Glomerular visceral epithelial cell (primary cell): ENCODE data around the gene POMGNT2.

Source experiments
- DNase-seq: peaks from one replicate; pipeline ENCODE4 v3.0.0-alpha.2; 2016; ENCODE audit errors: extremely low spot score

The POMGNT2 gene

DNA sequence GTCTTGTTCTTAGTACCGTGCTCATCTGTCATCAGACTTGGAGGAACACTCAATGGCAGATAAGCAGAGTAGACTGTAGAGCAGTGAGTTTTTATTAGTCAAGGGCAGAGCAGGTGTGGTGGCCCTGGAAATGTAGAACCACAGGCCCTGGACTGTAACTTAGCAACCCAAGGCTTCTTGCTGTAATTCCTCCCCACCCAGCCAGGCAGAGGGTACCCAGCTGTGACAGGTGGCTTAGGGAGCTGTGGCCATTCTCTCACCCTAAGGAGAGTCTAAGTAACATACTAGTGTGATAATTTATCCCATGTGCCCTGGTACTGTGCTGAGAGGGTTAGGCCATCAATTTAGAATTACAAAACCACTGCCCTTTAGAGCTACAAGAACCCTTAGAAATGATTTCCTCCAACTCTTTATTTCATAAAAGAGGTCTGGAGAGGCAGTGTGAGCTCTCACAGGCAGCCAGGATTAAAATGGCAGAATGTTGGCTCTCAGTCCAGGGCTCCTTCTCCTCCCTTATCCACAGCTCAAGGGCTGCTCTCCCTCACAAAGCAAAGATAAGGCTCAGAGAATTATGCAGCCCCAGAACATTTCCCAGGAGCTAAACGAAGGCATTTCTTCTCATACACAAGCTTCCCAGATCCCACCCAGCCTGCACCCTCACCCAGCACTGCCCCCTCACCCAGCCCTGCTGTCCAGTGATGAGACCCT is 3.0 kb downstream of the POMGNT2 start:
- no peak for DNase-seq

GRCh38 chr3:43098761-43099160 is 7.1 kb downstream of the POMGNT2 start:
- no peak for DNase-seq

DNA sequence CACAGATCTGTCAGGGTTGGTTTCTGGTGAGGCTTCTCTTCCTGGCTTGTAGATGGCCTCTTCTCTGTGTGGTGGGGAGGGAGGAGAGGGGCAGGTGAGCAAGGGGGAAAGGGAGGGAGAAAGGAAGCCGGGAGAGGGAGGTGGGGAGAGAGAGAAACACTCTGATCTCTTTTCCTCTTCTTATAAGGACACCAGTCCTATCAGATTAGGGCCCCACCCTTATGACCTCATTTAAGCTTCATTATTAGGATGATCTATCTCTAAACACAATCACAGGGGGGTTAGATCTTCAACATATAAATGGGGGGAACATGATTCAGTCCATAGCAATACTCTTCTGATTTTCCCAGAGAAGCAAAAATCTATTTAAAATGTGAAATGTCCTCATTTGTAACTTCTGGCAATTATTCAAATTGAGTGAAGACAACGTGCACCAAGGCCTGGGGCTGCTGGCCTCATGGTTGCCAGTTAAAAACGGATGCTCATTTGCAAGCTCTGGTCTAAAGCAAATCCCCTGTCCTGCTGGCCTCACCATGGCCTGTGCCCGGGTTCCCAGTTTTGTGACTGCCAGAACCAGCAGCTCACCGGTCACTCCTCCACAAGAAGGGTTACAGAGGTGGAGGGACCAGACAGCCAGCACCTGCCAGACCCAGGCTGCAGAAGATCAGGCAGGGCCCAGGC is 8.3 kb downstream of the POMGNT2 start:
- DNase-seq, result no peak

GRCh38 chr3:43096761-43097160 is 9.1 kb downstream of the POMGNT2 start:
- DNase-seq, result no peak

DNA sequence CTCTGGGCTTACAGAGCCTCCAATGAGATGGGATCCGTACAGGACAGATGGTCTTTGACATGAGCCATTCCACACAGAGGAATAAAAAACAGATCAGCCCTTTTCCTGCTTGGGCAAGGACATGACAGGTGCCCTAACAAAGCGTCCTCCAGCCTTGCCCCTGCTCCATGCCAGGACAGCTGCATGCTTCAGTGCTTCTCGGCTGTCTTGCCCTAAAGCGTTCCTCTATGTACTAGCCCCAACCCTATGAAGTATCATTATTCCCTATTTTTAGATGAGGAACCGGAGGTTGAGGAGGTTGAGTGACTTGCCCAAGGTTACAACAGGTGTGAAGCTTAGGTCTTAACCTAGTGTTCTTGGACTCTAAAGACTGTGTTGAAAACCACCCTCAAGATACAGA is 10.5 kb downstream of the POMGNT2 start:
- no peak for DNase-seq

- DNase-seq, result no peak
These were observed 11.0 kb downstream of the POMGNT2 start for GRCh38 chr3:43094851-43095250.

- DNase-seq, result no peak
These were observed 11.5 kb downstream of the POMGNT2 start for GRCh38 chr3:43094381-43094780.

DNA sequence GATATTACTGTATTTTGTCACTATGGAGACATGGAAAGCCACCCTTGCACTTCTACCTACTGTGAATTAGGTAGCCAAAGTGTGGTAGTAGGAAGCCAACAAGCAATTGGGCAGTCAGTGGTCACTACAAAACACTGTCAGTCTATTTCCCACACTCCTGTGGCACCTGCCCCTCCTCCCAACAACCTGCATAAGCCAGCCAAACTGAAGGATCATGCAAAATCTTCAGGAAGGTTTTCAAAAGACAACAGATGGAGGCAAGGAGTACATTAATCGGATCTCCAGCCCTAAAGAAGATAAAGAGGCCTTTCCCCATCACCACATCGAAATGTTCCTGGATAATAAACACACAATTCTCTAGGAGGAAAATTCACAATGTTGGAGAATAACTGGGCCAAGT is 11.9 kb downstream of the POMGNT2 start:
- no peak for DNase-seq

GRCh38 chr3:43093006-43093405 is 12.9 kb downstream of the POMGNT2 start:
- DNase-seq, result no peak

- DNase-seq, result no peak
These were observed 14.4 kb downstream of the POMGNT2 start for GRCh38 chr3:43091481-43091880.

DNA sequence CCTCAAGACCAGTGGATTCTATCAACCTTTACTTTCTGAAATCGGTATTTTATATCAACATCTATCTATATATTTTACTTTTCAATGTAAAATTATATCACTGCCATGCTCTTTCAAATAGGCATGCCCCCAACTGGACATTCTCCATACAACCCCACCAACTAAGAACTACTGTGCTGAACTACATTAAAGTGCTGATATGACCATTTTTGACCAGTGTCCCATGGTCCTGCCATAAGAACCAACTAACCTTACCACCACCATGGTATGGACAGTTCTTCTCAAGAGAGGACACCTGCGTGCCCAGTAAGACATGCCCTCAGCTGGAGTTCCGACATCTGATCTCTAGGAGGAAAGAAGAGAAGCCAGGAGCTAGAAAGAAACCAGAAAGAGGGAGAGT is 15.6 kb downstream of the POMGNT2 start:
- DNase-seq, result no peak

GRCh38 chr3:43089081-43089480 is 16.8 kb downstream of the POMGNT2 start:
- no peak for DNase-seq

- DNase-seq, result no peak
These were observed 18.6 kb downstream of the POMGNT2 start for GRCh38 chr3:43087249-43087776.

DNA sequence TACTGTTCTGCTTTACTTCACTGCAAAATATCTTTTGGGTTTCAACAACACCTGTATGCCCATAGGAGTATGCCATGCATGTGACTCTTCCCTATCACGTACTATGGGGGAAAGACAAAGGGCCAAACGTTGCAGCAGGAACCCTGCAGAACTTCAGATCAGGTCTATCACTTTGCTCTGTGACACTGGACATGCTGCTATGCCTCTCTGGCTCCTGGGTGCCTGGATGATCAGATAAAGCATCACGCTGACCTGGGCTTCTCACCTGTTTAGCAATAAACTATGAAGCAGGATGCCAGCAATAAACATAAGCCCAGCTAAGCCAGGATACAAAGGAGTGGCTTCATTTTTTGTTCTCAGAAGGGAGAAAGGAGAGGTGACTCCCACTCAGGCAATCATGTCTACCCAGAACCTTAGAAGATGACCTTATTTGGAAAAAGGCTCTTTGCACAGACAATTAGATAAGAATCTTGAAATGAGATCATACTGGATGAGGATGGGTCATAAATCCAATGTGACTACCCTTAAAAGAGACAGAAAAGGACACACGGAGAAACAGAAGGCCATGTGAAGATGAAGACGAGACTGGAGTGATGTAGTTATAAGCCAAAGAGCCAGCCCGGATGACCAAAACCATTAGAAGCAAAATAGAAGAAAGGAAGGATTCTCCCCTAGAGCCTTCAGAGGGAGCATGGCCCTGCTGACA is 19.3 kb downstream of the POMGNT2 start:
- no peak for DNase-seq

GRCh38 chr3:43082457-43082856 is 23.4 kb downstream of the POMGNT2 start:
- no peak for DNase-seq

DNA sequence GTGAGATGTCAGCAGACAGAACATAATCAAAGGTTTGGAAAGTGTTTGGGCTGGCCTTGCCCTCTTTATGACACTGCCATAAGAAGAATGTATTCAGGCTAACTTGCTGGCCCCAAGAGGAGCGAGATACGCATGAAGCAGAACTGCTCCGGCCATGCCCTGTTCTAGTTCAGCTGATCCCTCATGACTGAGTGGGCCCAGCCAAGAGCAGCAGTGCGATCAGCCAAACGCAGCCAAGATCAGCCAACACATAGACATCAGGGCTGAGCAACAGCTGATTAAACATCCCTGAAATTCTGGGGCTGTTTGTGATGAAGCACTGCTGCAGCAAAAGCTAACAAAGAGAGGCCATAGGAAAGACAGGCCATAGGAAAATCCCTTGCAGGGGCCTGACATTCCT is 24.1 kb downstream of the POMGNT2 start:
- no peak for DNase-seq

- DNase-seq, result no peak
These were observed 24.9 kb downstream of the POMGNT2 start for GRCh38 chr3:43080726-43081568.

GRCh38 chr3:43079536-43080332 is 26.1 kb downstream of the POMGNT2 start:
- DNase-seq, result no peak

DNA sequence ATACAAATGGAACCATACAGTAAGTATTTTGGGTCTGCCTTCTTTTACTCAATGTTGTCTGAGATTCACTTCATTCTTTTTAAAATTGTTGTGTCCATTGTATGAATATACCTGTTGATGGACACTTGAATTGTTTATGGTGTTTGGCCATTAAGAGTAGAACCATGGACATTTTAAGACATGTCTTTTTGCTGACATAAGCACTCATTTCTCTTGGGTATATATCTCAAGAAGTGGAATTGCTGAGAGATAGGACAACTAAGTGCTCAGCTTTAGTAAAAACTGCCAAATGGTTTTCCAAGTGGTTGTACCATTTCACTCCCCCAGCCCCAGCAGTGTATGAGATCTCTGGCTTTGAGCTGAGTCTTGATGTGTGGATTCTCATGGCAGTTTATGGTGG is 28.2 kb downstream of the POMGNT2 start:
- DNase-seq, result no peak

DNA sequence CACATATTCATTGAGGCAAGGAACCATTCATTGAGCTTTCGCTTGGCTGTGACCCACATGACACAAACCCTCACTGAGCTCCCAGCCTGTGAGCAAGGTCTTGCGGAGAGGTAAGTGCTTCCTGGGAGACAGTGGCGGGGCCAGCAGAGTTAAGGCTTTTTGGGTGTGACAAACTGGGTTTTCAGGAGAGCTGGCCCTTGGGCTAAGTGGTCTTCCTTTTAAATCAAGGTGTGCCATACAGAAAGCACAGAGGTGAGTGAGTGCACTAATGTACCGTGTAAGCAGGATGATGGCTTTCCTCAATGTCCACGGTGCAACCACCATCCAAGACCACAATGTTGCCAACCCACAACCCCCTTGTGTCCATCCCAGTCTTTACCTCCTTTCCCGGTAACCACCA is 28.6 kb downstream of the POMGNT2 start:
- no peak for DNase-seq

GRCh38 chr3:43076857-43077256 is 29.0 kb downstream of the POMGNT2 start:
- DNase-seq, result no peak
